OCI-LY3 (cell line): ENCODE results near the gene NPVF.

Experiments
- EZH2phosphoT487 ChIP-seq: fragments of 200-600 bp; shearing (Covaris generic); IDR thresholded peaks from 2 replicates; pipeline ENCODE4 v1.6.1; 2018; ENCODE audit warnings: antibody characterized with exemption, mixed run types, low read depth
- TF ChIP-seq, protein P1 (sequence below): fragments of 200-600, 300-600 bp; sonication (generic); IDR thresholded peaks from 2 replicates; pipeline ENCODE4 v1.5.1; 2014; ENCODE audit warnings: antibody characterized with exemption, low read length, low read depth

DNA sequence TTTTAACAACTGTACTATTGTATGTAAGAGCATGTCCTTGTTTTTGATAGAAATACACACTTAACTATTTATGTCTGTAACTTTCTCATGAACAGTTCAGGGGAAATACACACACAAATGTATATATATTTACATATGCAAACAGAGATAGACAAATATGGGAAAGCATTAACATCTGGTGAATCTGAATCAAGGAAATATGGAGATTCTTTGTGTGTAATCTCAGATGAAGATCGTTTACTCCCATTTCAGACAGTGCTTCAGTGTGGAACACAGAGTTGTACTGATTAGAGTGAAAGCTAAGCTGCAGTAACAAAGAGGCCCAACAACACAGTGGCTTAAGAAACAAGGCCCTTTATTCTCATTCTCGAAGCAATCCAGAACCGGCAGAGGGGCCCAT is 26.3 kb upstream of the NPVF start:
- TF ChIP-seq, protein P1, sequence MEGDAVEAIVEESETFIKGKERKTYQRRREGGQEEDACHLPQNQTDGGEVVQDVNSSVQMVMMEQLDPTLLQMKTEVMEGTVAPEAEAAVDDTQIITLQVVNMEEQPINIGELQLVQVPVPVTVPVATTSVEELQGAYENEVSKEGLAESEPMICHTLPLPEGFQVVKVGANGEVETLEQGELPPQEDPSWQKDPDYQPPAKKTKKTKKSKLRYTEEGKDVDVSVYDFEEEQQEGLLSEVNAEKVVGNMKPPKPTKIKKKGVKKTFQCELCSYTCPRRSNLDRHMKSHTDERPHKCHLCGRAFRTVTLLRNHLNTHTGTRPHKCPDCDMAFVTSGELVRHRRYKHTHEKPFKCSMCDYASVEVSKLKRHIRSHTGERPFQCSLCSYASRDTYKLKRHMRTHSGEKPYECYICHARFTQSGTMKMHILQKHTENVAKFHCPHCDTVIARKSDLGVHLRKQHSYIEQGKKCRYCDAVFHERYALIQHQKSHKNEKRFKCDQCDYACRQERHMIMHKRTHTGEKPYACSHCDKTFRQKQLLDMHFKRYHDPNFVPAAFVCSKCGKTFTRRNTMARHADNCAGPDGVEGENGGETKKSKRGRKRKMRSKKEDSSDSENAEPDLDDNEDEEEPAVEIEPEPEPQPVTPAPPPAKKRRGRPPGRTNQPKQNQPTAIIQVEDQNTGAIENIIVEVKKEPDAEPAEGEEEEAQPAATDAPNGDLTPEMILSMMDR = no peak
- no peak for TF ChIP-seq EZH2phosphoT487
